T-helper 2 cell treated with Interferon-gamma antibody and Interleukin-4, amounts not matched to agents 100 ng/mL and 5 ng/mL, for 36 hours (primary cell): Measurements from ENCODE around the gene PLCG1. TPM values are rescaled to one million over a fixed set of nuclear protein-coding genes. Genes with fewer than 3 reads are reported as not detected.

Source experiments
- intact Hi-C: fragments of 100-400 bp; cut with micrococcal nuclease; formaldehyde crosslinking; loops from one replicate; pipeline ENCODE4 v1.15.1; 2023
- total RNA-seq: library from RNA; stranded (reverse); gene quantifications from 2 replicates; pipeline ENCODE4 v1.2.3, GENCODE V29; 2022

PLCG1 gene
- total RNA-seq, 1 donor from 2014 or later: 414 TPM

DNA sequence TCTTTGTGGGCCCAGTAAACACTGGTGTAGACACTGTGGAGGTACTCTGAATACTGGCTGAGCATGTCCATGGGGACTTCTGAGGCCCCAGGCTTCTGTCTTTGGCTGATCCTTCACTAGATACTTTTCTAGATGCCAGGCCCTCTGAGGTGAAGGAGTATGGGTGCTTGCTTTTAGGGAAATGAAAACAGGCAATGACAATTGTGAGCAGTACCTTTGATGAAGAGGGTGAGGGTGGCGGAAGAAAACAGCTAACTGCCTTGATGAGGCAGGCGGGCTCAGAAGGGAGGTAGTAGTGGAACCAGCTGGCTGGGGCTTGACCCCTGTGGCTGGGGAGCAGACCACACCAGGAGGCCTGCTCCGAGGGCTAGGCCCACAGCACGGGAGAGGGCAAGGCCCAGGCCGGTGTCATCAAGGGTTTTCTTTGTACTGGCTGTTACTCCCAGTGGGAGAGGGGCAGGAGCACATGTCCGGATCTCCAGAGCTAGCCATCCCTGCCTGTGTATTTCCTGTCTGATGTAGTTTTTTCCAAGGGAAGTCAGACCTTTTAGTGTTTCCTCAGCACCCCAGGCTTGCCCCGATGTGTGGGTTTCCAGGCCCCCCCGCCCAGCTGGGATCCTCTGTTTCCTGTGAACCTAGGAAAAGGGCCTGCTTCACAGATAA, 3.9 kb downstream of the PLCG1 start:
- intact Hi-C loops: no loop called here

DNA sequence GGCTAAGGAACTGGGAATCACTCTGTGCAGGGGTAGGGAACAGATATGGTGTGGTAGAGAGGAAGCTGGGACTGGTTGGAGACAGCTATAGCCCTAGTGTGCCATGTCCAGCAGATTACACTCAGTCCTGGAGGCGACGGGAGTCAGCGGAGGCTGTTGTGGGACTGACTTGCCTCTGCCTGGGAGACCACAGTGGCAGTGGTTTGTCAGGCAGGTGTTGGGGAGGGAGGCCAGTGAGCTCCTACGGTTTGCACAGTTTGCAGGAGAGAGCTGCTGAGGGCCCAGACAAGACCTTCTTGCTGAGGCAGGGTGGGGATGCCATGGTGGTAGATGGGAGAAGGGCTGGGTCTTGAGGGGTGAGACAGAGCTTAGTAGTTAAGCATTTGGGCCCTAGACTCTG, 4.9 kb downstream of the PLCG1 start:
- intact Hi-C loops: no loop called here

DNA sequence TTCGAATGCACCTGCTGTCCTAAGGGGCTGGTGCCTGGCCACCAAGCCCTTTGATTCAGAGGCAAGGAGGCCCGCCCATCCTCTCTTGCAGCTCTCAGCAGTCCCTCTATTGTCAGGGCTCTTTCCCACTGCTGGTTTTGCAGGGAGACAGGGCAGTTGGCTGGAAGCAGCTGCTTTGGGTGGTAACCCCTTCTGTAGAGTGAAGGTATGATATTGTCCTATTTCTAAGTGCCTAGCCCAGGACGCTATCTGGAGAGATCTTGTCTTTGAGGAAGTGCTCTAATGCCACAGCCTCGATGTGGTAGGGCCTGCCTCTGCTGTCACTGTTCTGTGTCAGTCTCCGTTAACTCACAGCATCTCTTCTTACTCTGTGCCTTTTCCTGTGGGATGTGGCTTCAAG, 5.6 kb downstream of the PLCG1 start:
- intact Hi-C loops: loop anchor here (1.0 kb wide), 1 partner anchor 14 kb away; no protein-coding TSS in a partner anchor

DNA sequence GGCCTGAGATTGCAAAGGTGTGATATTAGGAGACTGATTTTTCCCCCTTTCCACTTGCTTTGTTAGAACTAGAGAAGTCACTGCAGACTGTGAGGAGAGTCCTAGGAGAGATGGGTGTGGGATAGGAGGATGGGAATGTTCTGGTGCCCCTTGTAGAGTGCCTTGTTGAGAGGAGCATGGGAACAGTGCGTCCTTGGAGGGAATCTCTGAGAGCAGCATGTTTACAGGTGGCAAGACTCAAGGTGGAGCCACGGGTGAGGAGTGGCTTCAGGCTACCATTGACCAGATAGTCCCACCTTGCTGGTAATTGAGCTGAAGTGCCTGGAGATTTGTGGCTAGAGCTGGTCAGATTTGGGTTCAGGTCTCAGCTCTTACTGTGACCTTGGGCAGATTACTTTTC, 6.0 kb downstream of the PLCG1 start:
- intact Hi-C loops: loop anchor here (1.0 kb wide), 1 partner anchor 14 kb away; no protein-coding TSS in a partner anchor

DNA sequence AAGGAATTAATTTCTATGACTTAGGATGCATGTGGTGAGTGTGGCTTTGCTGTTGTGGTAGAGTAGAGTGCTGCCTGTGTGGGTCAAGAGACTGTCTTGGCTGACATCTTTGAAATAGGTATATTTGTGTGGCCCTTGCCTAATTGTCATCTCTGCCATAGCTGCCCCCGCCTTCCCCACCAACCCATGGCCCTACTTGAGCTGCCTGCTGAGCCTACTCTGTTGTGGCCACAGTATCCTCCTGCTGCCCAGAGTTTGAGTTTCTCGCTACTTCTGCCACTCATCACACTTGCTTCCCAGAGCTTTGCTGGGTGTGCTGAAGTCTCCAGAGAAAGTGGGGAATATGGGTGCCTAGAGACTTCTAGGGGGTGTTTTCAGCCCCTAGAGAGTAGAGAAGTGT, 8.0 kb downstream of the PLCG1 start:
- intact Hi-C loops: no loop called here

DNA sequence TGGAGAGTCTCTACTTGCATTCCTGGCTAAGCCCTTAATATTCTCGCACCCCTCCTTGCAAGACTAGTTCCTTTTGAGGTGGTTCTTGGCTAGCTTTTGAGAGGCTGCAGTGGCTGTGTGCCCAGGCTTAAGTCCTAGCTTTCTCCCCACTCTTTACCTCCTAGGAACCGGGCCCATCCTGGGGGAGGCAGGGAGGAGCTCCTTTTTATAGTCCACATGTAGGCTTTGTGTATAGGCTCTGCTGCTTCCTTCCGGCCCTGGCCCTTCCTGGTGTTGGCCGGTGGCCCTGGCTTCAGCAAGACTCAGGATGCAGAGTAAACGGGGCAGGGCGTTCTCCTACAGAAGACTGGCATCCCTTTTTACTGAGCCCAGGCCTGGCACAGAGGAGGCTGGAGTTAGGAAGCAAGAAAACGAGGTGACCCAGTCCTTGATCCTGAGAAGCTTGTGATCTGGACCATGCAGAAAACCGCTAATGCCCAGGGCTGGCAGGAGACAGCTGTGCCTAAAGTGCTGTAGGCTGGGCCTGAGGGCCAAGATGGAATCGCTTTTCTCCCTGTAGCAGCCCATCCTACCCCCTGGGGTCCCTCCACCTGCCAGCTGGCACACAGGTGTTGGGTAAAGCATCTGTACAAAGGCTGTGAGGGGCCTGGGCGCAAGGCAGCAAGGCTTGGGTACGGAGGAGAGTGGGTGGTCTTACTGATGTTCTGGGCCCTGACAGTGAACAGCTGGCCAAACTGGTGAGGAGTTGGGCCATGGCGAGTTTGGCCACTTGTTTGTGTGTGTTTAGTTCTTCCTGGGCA, 8.7 kb downstream of the PLCG1 start:
- intact Hi-C loops: no loop called here

DNA sequence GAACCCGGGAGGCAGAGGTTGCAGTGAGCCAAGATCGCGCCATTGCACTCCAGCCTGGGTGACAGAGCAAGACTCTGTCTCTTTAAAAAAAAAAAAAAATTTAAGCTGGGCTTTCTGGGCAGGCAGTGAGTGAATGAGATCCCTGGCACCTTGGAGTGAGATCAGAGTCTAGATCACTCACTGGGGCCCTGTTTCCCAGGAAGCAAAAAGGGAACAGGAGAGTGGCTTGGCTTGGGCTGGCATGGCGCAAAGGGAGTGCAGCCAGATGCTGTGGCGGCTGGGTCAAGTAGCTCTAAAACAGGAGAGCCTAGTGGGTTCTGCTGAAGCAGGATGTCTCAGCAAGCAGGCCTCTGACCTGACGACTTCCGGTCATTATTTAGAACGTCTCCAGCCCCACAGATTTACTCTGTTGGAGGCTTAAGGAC, 10.4 kb downstream of the PLCG1 start:
- intact Hi-C loops: no loop called here

DNA sequence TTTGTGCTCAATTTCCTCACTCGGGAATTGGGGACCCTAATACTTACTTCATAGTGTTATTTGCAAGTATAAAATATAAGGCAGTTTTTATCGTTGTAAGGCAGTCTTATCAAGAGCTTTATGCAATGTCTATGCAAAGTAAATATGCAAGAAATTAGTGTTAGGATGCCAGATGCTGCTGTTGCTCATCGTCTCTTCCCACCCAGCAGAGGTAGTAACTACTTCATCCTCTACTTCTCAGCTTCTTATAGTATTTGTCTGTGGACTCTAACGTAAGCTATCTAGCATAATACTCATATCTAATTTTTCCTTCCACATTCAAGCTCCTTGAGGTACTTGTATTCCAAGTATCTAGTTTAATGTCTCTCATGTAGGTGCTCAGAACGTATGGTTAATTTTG, 11.6 kb downstream of the PLCG1 start:
- intact Hi-C loops: no loop called here

DNA sequence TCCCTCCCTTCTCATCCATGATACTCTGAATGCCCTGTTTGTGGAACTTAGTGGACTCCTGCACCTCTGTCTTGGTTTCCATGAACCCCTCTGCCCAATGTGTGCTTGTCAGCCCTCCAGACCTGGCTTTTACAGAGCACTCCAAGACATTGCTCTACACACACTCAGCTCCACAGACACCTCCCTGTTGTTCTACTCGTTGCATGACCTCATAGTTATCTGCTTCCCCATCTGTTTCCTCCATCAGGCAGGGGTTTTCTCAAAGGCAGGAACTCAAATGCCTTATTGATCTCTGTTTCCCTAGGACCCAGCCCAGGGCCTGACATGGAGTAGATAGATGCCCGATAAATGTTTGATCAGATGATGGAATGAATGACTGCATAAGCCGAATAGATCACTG, 13.3 kb downstream of the PLCG1 start:
- intact Hi-C loops: loop anchor here (10.0 kb wide), 1 partner anchor 284 kb away; no protein-coding TSS in a partner anchor

DNA sequence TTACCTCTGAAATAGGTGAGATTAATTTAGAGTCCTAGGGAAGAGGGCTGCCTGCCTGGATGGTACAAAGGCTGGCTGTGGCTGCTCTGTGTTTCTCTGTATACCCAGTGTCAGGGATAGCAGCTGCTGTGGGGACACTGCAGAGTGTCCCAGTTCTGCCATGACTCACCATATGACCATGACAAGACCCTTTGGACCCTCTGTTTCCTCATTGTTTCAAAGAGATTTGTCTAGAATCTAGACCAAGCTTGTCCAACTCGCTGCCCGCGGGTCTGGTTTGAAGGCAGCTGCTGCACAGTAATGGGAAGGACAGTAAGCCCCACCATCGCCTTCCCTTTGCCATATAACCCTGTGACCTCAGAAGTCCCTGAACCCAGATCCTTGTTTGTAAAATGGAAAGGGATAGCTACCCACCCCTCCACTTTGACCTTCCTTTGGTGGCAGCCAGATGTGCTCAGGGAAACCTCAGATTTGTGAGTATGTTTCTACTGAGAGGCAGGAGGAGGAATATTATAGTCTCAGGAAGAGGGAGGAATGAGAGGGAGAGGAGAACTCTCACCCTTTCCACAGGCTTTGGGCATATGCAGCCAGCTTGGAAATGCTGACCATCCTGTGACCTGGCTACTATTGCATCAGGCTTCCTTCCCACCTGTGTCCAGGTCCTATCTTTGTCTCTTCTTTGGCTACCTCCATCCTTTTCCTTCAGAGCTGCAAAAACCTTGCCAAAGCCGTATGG, 14.0 kb downstream of the PLCG1 start:
- intact Hi-C loops: loop anchor here (10.0 kb wide), 1 partner anchor 283 kb away; no protein-coding TSS in a partner anchor

DNA sequence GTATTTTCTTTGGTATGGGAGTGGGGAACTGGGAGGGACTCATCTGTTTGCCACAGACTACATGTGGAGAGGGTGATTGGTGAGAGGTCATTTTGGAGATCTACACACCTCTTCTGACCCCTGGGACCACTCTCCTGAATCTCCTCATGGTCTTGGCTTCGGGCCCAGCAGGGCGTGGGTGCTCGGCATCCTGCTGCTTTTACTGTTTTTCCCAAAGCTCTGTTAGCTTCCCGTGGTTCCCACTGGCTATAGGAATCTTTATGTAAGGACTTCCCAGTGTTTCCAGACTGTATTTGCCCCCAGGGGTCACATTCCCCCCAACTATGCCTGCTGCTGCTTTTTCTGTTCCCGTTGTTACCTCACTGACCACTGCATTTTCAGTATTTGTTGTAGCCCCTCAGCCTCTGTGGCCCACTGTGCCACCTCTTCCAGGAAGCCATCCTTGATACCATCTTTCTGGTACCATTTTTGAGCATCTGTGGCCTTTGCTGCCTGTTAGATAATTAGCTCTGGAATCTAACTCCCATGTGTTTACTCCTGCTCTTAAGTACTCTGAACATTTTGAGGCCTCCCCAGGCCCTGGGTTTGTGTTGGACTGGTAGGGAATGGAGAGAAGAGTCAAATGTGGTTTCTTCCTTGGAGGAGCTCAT, 14.9 kb downstream of the PLCG1 start:
- intact Hi-C loops: loop anchor here (10.0 kb wide), 1 partner anchor 283 kb away; no protein-coding TSS in a partner anchor

DNA sequence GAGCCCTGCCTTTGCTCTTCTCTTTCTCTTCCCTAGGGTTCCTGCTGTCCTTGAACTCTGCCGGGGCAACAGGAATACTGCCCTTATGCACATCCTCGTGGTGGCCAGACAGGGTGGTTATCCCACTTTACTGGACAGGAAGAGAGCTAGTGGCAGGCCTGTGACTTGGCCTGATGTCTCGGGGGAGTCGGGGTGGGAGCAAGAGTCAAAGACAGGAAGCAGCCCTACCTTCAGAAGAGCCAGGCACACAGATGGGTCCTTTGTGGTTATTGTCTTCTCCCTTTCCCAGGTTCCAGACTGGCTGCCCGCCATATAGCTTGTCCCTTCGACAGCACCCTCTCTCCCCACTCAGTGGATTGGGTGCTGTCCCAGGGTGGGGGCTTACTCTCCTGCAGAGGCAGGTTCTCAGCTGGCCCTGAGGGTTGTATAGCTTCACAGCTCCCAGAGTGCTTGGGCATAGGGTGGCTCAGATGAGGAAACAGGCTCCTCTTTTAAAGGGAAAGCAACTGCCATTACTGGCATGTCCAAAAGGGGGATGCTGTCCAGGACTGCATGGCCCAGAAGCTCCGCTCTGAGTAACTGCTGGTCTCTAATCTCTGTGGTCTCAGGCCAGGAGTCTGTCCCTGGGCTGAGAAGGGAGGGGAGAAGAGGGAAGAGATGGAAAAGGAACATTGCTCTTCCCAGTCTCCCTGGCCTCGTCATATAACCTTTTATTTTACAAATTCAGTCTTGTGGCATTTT, 17.3 kb downstream of the PLCG1 start:
- intact Hi-C loops: loop anchor here (5.0 to 10.0 kb wide), 2 partner anchors 280 to 538 kb away; no protein-coding TSS in a partner anchor

DNA sequence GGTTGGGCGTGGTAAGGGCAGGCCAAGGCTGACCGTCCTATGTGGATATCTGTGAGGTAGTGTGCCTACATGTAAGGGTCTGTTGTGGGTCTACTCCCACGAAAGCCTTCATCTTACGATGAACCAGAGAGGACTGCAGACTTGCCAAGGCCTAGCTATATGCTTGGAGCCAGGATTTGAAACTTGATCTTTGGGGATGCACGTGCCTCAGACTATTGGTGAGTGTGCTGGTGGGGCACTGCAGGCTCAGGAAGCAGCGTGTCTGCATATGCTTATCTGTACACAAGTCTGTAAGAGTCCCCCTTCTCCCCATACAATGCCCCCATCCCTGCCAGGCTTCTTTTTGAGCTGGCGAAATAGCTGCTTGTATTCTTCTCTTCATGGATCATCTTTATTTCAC, 17.9 kb downstream of the PLCG1 start:
- intact Hi-C loops: loop anchor here (5.0 to 10.0 kb wide), 2 partner anchors 280 to 537 kb away; no protein-coding TSS in a partner anchor

DNA sequence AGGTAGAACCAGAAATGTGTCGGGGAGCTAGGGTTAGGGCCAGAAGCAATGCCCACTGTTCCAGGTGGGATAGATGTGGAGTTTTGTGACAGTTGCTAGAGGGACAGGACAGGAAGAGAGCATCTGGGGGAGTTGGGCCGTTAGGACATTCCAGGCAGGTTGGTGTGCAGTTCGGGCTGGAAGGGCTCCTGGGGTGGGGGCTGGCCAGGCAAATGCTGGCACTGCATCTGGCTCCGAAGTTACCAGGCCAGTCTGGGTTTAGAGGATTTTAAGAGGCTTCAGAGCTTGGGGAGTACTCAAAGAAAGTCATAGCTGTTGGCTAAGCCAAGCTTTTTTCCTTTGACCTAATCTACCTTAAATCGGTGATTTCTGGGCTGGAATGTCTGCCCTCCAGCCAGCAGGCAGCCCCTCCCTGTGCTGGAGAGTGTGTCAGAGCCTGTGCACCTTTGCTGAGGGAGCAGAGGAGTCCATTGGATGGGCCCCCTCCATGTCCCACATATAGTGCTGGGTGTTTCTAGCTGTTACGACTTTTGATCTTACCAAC, 20.8 kb downstream of the PLCG1 start:
- intact Hi-C loops: loop anchor here (5.0 to 10.0 kb wide), 2 partner anchors 277 to 534 kb away; no protein-coding TSS in a partner anchor

DNA sequence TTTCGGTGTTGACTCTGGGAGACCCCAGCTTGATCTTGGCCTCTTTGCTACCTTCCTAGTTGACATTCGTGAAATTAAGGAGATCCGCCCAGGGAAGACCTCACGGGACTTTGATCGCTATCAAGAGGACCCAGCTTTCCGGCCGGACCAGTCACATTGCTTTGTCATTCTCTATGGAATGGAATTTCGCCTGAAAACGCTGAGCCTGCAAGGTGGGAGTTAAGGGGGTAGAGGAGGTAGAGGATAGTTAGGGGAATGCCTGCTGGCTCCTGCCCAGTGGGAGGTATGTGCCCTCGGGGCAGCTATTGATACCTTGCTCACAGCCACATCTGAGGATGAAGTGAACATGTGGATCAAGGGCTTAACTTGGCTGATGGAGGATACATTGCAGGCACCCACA, 22.2 kb downstream of the PLCG1 start:
- intact Hi-C loops: loop anchor here (5.0 to 10.0 kb wide), 2 partner anchors 275 to 533 kb away; no protein-coding TSS in a partner anchor

DNA sequence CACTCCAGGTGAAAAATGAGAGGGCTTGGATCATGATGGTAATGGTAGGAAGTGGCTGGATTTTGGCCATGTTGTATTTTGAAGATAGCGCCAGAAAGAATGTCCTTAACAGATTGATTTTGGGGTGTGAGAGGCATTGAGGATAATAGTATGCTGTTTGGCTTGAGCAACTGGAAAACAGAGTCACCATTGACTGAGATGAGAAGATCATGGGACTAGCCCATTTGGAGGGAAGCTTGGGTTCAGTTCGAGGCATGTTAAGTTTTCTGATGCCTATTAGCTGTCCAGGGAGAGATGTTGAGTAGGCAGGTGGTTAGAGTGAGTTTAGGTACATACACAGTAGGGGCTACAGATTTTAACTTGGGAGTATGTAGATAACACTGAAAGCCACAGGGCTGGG, 23.3 kb downstream of the PLCG1 start:
- intact Hi-C loops: no loop called here

DNA sequence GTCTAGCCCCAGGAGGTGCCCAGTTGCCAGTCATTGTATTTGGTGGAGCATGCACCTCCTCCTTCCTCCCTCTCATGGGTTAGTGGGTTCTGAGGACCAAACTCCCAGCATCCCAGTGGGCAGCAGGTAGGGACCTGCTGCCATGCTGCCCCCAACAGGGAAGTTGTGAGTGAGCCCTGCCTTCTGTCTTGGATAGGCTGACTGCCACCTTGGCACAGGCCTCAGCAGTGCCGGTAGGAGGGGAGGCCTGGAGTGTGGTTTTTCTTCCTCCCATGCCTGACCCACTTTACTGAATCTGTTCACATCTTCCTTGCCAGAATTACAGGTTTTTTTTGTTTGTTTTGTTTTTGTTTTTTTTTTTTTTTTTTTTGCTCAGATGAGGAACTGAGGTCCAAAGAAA, 24.5 kb downstream of the PLCG1 start:
- intact Hi-C loops: no loop called here

DNA sequence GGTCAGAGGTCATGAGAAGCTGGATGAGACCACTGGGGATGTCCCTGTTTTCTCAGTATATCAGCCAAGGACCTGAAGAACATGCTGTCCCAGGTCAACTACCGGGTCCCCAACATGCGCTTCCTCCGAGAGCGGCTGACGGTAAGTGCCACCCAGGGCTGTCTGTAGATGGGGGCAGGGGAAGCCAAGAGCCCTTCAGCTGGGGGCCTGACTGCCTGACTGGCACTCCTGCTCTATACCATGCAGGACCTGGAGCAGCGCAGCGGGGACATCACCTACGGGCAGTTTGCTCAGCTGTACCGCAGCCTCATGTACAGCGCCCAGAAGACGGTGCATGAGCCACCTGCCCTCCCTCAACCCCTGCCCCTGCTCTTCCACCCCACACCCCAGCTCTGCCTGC, 25.1 kb downstream of the PLCG1 start:
- intact Hi-C loops: no loop called here

DNA sequence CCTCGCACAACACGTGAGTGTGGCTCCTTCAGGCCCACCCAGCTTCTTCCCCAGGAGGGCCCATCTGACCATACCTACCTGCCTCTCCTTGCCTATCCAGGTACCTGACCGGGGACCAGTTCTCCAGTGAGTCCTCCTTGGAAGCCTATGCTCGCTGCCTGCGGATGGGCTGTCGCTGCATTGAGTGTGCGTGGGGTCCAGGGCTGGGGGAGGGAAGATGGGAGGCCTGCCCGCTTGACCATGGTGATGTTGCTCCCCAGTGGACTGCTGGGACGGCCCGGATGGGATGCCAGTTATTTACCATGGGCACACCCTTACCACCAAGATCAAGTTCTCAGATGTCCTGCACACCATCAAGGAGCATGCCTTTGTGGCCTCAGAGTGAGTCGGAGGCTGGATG, 26.5 kb downstream of the PLCG1 start:
- intact Hi-C loops: no loop called here
